ENCODE measurements around the gene GPS1. TPM values are rescaled to one million over a fixed set of nuclear protein-coding genes. Genes with fewer than 3 reads are reported as not detected.

GPS1 gene
- total and polyA plus RNA-seq, 10 of the 15 experiments (the other 5 are each of a cell fraction or from before 2014, with no cell fraction given): 2.2 to 146 (median 77.7) TPM

- SMC1A ChIA-PET (ENCODE audit: uncharacterized antibody, unreplicated experiment): no interaction called here
Measured at GRCh38 chr17:82017612-82018151, 34.0 kb upstream of the GPS1 start.

DNA sequence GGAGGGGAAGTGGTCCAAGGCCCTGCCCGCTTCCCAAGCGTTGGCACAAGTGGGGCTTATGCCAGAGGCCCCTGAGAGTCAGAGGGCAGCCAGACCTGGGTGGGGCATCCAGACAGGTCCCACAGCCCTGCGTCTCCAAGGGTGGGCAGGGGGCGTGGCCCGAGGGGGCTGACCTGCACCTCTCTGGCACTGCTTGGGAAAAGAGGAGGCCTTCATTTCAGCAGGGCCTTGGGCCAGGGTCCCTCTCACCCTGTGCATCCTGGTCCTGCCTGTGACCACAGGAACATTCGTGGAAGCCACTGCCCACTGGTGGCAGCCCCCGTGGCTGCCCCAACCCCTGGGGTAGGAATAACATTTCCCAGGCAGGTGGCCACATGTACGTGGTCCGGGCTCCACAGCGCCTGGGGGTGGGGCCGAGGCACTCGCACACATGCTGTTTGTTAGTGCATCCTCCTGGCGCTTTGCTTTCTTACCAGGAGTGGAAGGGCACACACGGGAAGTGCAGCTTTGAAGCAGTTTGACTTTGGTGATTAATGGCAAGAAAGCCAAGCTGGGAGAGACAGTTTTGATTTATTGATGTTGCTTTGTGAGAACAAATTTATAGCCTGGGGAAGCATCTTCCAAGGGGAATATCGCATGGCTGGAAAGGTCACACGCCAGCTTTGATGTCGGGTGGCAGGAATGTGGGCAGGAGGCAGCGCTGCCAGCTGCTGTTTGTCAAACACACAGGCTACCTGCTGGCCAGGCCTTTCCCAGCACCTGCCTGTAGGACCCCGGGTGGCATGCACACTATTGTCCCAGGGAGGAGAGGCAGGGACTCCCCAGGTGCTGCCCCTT, 33.3 kb upstream of the GPS1 start:
- TF ChIP-seq, protein P1, sequence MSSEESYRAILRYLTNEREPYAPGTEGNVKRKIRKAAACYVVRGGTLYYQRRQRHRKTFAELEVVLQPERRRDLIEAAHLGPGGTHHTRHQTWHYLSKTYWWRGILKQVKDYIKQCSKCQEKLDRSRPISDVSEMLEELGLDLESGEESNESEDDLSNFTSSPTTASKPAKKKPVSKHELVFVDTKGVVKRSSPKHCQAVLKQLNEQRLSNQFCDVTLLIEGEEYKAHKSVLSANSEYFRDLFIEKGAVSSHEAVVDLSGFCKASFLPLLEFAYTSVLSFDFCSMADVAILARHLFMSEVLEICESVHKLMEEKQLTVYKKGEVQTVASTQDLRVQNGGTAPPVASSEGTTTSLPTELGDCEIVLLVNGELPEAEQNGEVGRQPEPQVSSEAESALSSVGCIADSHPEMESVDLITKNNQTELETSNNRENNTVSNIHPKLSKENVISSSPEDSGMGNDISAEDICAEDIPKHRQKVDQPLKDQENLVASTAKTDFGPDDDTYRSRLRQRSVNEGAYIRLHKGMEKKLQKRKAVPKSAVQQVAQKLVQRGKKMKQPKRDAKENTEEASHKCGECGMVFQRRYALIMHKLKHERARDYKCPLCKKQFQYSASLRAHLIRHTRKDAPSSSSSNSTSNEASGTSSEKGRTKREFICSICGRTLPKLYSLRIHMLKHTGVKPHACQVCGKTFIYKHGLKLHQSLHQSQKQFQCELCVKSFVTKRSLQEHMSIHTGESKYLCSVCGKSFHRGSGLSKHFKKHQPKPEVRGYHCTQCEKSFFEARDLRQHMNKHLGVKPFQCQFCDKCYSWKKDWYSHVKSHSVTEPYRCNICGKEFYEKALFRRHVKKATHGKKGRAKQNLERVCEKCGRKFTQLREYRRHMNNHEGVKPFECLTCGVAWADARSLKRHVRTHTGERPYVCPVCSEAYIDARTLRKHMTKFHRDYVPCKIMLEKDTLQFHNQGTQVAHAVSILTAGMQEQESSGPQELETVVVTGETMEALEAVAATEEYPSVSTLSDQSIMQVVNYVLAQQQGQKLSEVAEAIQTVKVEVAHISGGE (CRISPR knock-in tag; IDR thresholded peaks at IDR 0.05): no peak
- TF ChIP-seq ESRRA (IDR thresholded peaks at IDR 0.05; ENCODE audit: low read length) (no peak), CHD4 (IDR thresholded peaks at IDR 0.05) (no peak)
- TF ChIP-seq, protein P2, sequence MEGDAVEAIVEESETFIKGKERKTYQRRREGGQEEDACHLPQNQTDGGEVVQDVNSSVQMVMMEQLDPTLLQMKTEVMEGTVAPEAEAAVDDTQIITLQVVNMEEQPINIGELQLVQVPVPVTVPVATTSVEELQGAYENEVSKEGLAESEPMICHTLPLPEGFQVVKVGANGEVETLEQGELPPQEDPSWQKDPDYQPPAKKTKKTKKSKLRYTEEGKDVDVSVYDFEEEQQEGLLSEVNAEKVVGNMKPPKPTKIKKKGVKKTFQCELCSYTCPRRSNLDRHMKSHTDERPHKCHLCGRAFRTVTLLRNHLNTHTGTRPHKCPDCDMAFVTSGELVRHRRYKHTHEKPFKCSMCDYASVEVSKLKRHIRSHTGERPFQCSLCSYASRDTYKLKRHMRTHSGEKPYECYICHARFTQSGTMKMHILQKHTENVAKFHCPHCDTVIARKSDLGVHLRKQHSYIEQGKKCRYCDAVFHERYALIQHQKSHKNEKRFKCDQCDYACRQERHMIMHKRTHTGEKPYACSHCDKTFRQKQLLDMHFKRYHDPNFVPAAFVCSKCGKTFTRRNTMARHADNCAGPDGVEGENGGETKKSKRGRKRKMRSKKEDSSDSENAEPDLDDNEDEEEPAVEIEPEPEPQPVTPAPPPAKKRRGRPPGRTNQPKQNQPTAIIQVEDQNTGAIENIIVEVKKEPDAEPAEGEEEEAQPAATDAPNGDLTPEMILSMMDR (IDR thresholded peaks at IDR 0.05 in 2 of 3, conservative IDR thresholded peaks at IDR 0.05 in 1 of 3; ENCODE audit: control insufficient read depth in 2 of 3, extremely low read depth in 1 of 3, insufficient read depth in 1 of 3, low read depth in 3 of 3, low read length in 3 of 3): 0 out of 6 replicates have a peak, but pooled peaks of 1 of the 3 experiments have one; percentile 5
- CTCF ChIA-PET: interaction anchor here (1.0 to 1.9 kb wide), 2 partner anchors 59 to 168 kb away, joined by 3 to 7 read pairs; no protein-coding TSS in a partner anchor
- no peak for ATAC-seq
- Histone ChIP-seq H3K4me1 (ENCODE audit: control insufficient read depth, insufficient read depth, low read length) (peaks cover 6% of the 10 kb centered on the region), H3K4me2 (ENCODE audit: control insufficient read depth, insufficient read depth) (no peak overlapping the region), H4K20me1 (ENCODE audit: control insufficient read depth, insufficient read depth) (no peaks in the 10 kb centered on the region), H3K27ac (ENCODE audit: control insufficient read depth, insufficient read depth) (no peak overlapping the region), H3K4me3 (no peak overlapping the region), H3K9me3 (replicated peaks; ENCODE audit: control insufficient read depth, insufficient read depth, low read length) (no peaks in the 10 kb centered on the region), H3K79me2 (ENCODE audit: control insufficient read depth, insufficient read depth, low read length) (peaks cover 21% of the 10 kb centered on the region), H3K9ac (ENCODE audit: control insufficient read depth, insufficient read depth, low read length) (no peak overlapping the region), H3K27me3 (replicated peaks in 1 of 2; ENCODE audit: control insufficient read depth in 2 of 2, insufficient read depth in 2 of 2, low read length in 1 of 2) (no peaks in the 10 kb centered on the region), H2AFZ (ENCODE audit: control insufficient read depth, low read depth, low read length) (no peak overlapping the region), H3K36me3 (ENCODE audit: control insufficient read depth in 2 of 2, insufficient read depth in 2 of 2, low read length in 1 of 2) (no peaks in the 10 kb centered on the region; a peak in 2 of 4 replicates)
- WGBS (ENCODE audit: insufficient coverage, insufficient replicate concordance, low lambda C conversion rate, missing lambda C conversion rate): 69% methylated on average over 19 of the region's 19 CpGs
- intact Hi-C loops (cut with micrococcal nuclease; ENCODE audit: unreplicated experiment): no loop called here
- no peak for FAIRE-seq
- DNase-seq (ENCODE audit: low read depth, low spot score): no peak
- no TSS peak for BruUV-seq (replicated peaks)
- in situ Hi-C loops (cut with MboI): no loop called here
- RAD21 ChIA-PET (ENCODE audit: unreplicated experiment): interaction anchor here (0.8 kb wide), 1 partner anchor 59 kb away, joined by 3 read pairs; no protein-coding TSS in a partner anchor
- POLR2A ChIA-PET: no interaction called here
- SMC1A ChIA-PET (ENCODE audit: uncharacterized antibody, unreplicated experiment): no interaction called here

More at GRCh38 chr17:82017612-82018151, 34.0 kb upstream of the GPS1 start:
- Histone ChIP-seq H3K36me3 (ENCODE audit: control insufficient read depth in 2 of 2, insufficient read depth in 2 of 2, low read length in 1 of 2) (no peaks in the 10 kb centered on the region; a peak in 2 of 4 replicates), H3K79me2 (ENCODE audit: control insufficient read depth, insufficient read depth, low read length) (peaks cover 21% of the 10 kb centered on the region), H3K4me3 (no peak overlapping the region), H3K4me2 (ENCODE audit: control insufficient read depth, insufficient read depth) (no peak overlapping the region), H4K20me1 (ENCODE audit: control insufficient read depth, insufficient read depth) (no peaks in the 10 kb centered on the region), H3K27me3 (replicated peaks in 1 of 2; ENCODE audit: control insufficient read depth in 2 of 2, insufficient read depth in 2 of 2, low read length in 1 of 2) (no peaks in the 10 kb centered on the region), H3K4me1 (ENCODE audit: control insufficient read depth, insufficient read depth, low read length) (peaks cover 6% of the 10 kb centered on the region), H3K9me3 (replicated peaks; ENCODE audit: control insufficient read depth, insufficient read depth, low read length) (no peaks in the 10 kb centered on the region), H3K9ac (ENCODE audit: control insufficient read depth, insufficient read depth, low read length) (no peak overlapping the region), H2AFZ (ENCODE audit: control insufficient read depth, low read depth, low read length) (no peak overlapping the region), H3K27ac (ENCODE audit: control insufficient read depth, insufficient read depth) (no peak overlapping the region)
- intact Hi-C loops (cut with micrococcal nuclease; ENCODE audit: unreplicated experiment) (no loop called here), in situ Hi-C loops (cut with MboI) (no loop called here)
- no peak for TF ChIP-seq SIN3A (IDR thresholded peaks at IDR 0.05; ENCODE audit: low read depth, low read length)
- TF ChIP-seq POLR2A (IDR thresholded peaks at IDR 0.05; ENCODE audit: low read depth, low read length): peak; percentile 51; the same call in 1 of the 2 replicates
- 95% methylated on average over 13 of the region's 13 CpGs for WGBS (ENCODE audit: insufficient coverage, insufficient replicate concordance, low lambda C conversion rate, missing lambda C conversion rate)
- FAIRE-seq (no peak), DNase-seq (ENCODE audit: low read depth, low spot score) (no peak), ATAC-seq (no peak)
- BruUV-seq (replicated peaks): no TSS peak
- CTCF ChIA-PET: interaction anchor here (1.9 kb wide), 1 partner anchor 58 kb away, joined by 7 read pairs; no protein-coding TSS in a partner anchor
- RAD21 ChIA-PET (ENCODE audit: unreplicated experiment): interaction anchor here (1.8 kb wide), 1 partner anchor 58 kb away, joined by 6 read pairs; no protein-coding TSS in a partner anchor
- POLR2A ChIA-PET: no interaction called here
